Stromal cell of bone marrow (primary cell): ENCODE measurements around the gene PNLIPRP2.

Experiments used
- DNase-seq: peaks from one replicate; pipeline ENCODE4 v3.0.0-alpha.2; 2012; ENCODE audit warnings: low read depth

The PNLIPRP2 gene

DNA sequence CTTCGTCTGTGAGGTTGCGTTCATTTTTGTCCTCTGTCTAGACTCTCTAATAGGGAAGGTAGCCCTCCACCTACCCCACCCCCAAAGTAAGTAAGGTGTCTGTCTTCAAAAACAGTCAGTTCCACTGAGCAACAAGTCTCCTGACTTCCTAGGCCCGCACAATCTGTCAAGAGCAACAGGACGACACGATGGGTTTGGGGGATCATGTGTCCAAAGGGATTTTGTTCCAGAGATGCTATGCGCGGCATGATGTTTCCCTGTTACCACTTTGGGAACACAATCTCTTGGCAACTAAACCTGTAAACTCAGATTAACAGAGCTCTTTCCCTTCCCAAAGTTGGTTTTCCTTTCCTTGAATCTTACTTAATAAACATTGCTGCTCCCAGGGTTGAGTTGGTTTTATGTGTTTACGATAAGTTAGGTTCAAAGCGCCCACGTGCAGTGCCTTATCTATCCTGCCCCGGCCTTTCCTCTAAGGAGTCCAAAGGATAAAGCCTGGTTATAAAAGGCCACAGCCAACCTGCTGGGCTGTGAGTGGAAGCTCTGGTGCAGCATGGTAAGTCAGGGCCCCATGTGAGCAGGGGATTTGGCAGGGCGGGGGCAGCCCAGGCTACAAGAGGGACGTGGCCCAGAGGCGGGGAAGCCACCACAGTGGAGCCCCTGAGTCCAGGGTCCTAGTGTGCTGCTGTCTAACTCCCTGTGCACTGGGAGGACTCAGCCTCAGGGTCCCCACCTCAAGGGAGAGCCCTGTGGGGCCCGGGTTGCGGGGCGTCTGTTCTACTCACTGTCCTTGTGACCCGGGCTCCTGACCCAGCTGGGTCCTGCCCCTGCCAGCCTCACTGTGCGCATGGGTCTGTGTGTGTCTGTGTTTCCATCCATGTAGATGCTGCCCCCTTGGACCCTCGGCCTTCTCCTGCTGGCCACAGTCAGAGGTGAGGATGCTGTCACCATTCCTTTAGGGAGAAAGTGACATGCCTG is at the start of gene PNLIPRP2:
Gene PNLIPRP2, plus strand, starts transcription at position 531 of the 978 bp plus-strand sequence.
- DNase-seq, result no peak

- DNase-seq, result no peak
Observed at GRCh38 chr10:116574797-116575196, 46.0 kb upstream of the PNLIPRP2 start.

DNA sequence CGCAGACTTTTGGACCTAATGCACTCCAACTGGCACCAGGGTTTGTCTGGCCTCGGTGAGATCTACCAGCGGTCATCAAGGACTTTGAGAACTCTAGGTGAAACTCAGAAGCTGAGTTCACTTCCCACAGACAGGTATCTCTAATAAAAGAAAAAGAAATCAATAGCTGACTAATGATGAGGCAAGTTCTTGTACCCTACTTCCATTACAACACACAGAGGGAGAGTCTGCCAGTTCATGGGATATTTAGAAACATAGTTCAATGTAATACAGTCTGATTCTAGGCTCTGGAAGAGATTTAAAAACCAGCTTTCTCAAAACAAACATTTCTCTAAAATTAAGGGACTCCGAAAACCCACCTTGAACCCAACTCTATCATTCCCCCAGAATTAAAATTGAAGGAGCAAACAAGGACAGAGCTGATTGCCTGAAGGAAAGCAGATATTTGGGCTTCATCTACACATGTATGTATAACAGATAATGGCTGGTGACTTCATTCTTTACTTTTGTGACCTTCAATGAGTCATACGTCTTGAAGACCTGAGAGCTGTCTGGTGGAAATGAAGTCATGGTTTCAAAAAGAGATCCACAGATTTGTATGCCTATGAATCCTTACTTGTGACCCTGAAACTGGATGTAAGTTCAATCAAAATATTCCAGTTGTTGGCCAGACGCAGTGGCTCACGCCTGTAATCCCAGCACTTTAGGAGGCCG is 32.7 kb upstream of the PNLIPRP2 start:
- no peak for DNase-seq

GRCh38 chr10:116588995-116589394 is 31.8 kb upstream of the PNLIPRP2 start:
- no peak for DNase-seq

DNA sequence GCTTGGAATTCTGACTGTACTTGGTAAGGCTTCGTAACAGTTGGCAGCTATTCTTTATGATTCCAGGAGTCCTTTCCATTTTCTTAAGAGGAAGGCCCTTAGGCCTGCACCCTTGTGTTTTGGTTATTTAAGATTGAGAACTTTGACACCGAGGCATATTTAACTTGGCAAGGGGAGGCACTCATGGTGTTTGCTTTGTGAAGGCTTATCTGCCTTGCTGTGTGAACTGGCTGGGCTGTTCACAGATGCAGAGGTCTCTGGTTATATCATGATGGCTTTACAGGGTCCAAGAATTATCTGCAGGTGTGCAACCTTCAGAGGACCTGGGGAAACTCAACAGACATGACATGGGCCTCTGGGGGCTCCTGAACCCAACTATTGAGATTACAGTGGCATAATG is 30.8 kb upstream of the PNLIPRP2 start:
- no peak for DNase-seq

DNA sequence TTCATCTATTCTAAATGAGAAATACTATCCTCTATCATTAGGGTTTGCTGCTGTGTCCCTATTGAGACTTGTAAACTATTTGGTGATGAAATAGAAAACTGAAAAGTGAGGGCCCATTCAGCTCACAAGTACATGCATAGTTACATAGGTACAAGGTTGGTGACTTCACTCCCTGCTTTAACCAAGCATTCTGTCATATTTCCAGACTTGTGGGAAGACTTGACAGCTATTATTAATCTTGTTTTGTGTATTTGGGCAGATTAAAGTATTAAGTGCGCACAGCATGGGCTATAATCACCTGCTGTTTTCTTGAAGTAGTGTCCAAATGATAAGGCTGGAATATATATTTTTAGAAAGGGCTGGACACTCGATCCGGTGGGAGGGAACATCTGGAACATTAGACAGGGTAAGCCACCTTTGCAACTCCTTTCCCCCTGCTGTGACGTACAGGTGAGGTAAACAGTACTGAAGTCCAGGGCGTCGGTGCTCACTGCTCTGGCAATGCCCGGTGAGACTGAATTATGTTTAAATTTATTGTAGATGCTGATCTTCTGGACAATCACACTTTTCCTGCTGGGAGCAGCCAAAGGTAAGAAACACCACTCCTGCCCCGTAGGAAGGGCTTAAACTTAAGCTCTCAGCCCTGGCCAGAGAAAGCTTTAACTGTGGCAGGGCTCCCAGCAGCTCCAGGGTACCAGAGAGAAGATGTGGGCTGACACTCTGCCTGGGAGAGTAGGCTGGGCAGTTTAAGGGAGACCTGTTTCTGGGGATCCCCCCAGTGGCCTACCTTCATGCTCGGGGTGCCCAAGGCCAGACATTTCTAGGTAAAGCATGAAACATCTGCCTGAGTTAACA is 29.9 kb upstream of the PNLIPRP2 start, which contains the start of gene PNLIPRP1:
Gene PNLIPRP1, plus strand, starts transcription at position 370 of the 855 bp plus-strand sequence. Its CDS starts 171 bp downstream, at position 541.
- DNase-seq, result no peak

DNA sequence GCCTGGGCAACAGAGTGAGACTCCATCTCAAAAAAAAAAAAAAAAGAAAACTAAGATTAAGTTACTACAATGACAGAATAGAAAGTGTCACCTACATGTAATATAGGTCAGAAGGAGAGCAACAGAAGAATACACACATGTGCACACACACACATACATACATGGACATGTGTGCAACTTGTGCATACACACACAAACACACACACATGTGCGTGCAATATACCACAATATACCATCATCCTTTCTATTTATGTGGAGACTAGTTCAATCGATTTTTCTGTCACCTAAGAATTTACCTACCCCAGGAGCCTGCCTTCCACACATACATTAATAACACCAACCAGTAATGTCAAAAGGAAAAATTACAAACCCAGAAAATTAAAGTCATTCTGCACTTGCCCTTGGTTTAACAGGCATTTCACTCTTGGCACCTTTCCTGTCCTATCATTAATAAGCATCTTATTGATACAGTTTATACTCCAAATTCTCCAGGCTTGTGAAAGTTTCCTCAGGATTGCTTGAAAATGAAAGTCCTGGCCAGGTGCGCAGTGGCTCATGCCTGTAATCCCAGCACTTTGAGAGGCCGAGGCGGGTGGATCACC is 27.5 kb upstream of the PNLIPRP2 start:
- DNase-seq, result no peak

GRCh38 chr10:116594525-116595035 is 26.2 kb upstream of the PNLIPRP2 start:
- DNase-seq, result no peak

DNA sequence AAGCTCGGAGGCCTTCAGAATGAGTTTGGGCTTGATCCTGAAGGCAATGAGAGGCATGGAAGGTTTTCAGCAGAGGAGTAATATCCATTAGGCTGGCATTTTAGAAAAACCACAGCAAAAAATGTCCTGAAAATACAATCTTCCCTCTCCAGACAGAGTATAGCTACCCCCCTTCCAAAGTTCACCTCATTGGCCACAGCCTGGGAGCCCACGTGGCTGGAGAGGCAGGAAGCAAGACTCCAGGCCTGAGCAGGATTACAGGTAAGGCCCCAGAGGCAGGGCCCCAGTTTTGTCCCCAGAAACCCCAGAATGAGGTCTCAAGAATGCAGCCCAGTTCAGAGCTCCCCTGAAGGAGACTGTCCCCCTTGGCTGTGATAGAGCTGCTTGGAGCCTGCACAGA is 24.7 kb upstream of the PNLIPRP2 start:
- no peak for DNase-seq

- DNase-seq, result no peak
Observed at GRCh38 chr10:116597543-116597942, 23.2 kb upstream of the PNLIPRP2 start.

- no peak for DNase-seq
Observed at GRCh38 chr10:116598329-116598728, 22.4 kb upstream of the PNLIPRP2 start.

DNA sequence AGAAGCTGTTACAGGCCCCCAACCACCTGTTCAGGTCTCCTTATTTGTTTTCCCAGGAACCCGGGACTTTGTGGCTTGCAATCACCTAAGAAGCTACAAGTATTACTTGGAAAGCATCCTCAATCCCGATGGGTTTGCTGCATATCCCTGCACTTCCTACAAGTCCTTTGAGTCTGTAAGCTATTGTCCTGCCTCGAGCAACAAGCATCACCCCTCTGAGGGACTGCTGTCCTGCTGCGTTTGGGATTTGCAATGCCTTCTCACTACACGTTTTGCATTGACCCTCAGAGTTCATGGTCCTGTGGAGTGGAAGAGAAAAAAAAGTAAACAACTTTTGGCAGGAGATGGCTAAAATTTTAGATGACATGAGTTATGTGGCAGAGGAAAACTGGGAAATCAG is 20.8 kb upstream of the PNLIPRP2 start:
- no peak for DNase-seq

GRCh38 chr10:116602648-116603400 is 17.9 kb upstream of the PNLIPRP2 start:
- no peak for DNase-seq

DNA sequence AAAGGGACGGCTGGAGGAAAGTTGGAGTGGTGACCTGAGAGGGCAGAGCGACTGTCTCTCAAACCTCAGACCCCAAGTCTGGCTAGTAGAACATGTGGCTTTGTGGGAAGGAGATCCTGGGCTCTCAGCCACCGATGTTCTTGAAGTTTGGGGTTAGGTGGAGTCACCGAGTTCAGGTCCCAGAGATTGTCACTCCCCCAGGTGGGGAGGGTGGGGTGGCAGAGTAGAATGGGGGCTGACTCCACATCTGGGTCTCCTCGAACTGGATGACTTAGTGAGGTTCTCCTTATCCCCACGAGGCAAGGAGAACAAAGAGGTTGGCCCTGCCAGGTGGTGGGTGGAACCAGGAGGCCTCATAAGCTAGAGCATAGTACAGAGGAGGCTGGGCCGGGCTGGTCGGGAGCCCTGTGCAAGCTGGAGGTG is 14.7 kb upstream of the PNLIPRP2 start:
- DNase-seq, result no peak

- DNase-seq, result no peak
Observed at GRCh38 chr10:116607336-116607735, 13.4 kb upstream of the PNLIPRP2 start.

DNA sequence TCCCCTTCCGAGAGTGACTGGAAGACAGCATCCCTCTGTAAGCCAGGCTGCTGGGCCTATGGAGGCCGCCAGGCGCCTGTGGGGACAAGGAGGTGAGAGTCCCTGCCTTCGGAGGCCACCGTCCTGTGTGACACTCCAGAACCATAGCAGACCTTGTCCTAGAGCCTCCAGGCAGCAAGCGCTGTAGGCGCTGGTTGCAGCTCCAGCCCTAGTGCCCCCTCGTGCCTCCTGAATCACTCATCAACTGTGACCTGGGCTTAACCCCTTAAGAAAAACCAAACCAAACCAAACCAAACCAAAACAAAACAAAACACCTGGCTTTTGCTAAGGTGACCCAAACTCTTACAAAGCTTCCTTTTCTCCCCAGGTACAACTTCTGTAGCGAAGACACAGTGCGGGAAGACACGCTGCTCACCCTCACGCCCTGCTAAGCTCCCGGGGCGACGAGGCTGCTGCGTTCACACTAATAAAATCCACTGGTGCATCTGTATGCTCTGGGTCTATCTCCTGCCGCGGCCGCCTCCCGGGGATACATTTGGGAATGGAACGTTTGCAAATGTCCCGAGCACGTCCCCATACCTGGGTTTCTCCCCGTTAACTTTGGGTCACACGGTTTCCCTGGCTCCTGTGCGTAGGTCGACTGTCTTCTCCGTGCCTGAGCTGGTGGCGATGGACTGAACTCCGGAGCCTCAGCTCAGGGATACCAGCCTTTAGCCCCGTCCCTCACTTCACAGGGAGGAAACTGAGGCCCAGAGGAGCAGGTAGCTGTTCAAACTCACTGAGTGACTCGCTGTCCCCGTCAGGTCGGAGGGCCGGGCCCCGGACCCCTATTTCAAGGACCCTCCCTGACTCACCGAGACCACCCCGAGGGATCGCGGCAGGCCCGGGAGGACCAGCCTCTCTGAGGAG is 11.8 kb upstream of the PNLIPRP2 start:
- no peak for DNase-seq

GRCh38 chr10:116610443-116611152 is 10.2 kb upstream of the PNLIPRP2 start:
- DNase-seq, result no peak

GRCh38 chr10:116611153-116611545 is 9.6 kb upstream of the PNLIPRP2 start:
- DNase-seq, result no peak
